SK-N-SH (cell line): ENCODE measurements around the gene EPHA3. TPM values are rescaled to one million over a fixed set of nuclear protein-coding genes. Genes with fewer than 3 reads are reported as not detected.

Experiments used
- CTCF ChIA-PET: fragments of 300-600, 350-600 bp; formaldehyde crosslinking; extraction: SDS; loops from one replicate; lab custom pipeline; 2021; lab: Yijun Ruan, JAX
- POLR2A ChIA-PET: fragments of 350-600 bp; sonication (Branson Sonifier 250); formaldehyde crosslinking; extraction: SDS; loops from one replicate; lab custom pipeline; 2020; ENCODE audit warnings: antibody characterized with exemption, inconsistent platforms; lab: Yijun Ruan, JAX
- DNase-seq: peaks from one replicate; pipeline ENCODE4 v3.0.0; 2012
- H2AFZ ChIP-seq: fragments of 200-600 bp; sonication (generic); 2 replicates; pipeline ENCODE4 v1.8.1; 2016; ENCODE audit warnings: antibody characterized with exemption, mild to moderate bottlenecking, low read depth
- H3F3A ChIP-seq: fragments of 200-600 bp; sonication (generic); replicated peaks from 2 replicates; pipeline ENCODE3; 2016; ENCODE audit warnings: antibody characterized with exemption, mild to moderate bottlenecking; ENCODE audit not compliant: insufficient read depth
- H3K27ac ChIP-seq, 2 experiments: fragments of 200-500 bp in 1 of 2; fragments of 200-600 bp in 1 of 2; sonication (Bioruptor generic) in 1 of 2; sonication (generic), shearing (Covaris generic) in 1 of 2; 2 replicates each; pipeline versions ENCODE4 v1.5.1 to v1.6.1; 2014 to 2016; ENCODE audit warnings: low read depth in 2 of 2, inconsistent platforms in 1 of 2, low read length in 1 of 2, mild to moderate bottlenecking in 1 of 2, mixed read lengths in 1 of 2
- H3K27me3 ChIP-seq: fragments of 200-600 bp; sonication (generic), shearing (Covaris generic); 2 replicates; pipeline ENCODE4 v1.6.1; 2016; ENCODE audit warnings: mixed run types; ENCODE audit not compliant: insufficient read depth
- H3K36me3 ChIP-seq, 2 experiments: fragments of 200-500 bp in 1 of 2; fragments of 200-600 bp in 1 of 2; sonication (Bioruptor generic) in 1 of 2; sonication (generic) in 1 of 2; replicated peaks in 1 of 2; 2 replicates each; pipeline versions ENCODE3 to v1.5.1; 2014 to 2016; ENCODE audit warnings: low read length in 1 of 2, mild to moderate bottlenecking in 1 of 2; ENCODE audit not compliant: insufficient read depth in 2 of 2, control insufficient read depth in 1 of 2
- H3K4me1 ChIP-seq, 2 experiments: fragments of 200-500 bp in 1 of 2; fragments of 200-600 bp in 1 of 2; sonication (Bioruptor generic) in 1 of 2; sonication (generic), shearing (Covaris generic) in 1 of 2; 2 replicates each; pipeline versions ENCODE4 v1.5.1 to v1.6.1; 2014 to 2016; ENCODE audit warnings: low read depth in 1 of 2, low read length in 1 of 2, mixed run types in 1 of 2; ENCODE audit not compliant: insufficient read depth in 2 of 2, control insufficient read depth in 1 of 2
- H3K4me2 ChIP-seq: fragments of 200-600 bp; sonication (generic), shearing (Covaris generic); 2 replicates; pipeline ENCODE4 v1.6.1; 2017; ENCODE audit warnings: mixed run types
- H3K4me3 ChIP-seq, 2 experiments: fragments of 200-500 bp in 1 of 2; fragments of 200-600 bp in 1 of 2; sonication (Bioruptor generic) in 1 of 2; sonication (generic), shearing (Covaris generic) in 1 of 2; 2 replicates each; pipeline versions ENCODE4 v1.5.1 to v1.8.1; 2014 to 2016; ENCODE audit warnings: low read depth in 2 of 2, inconsistent platforms in 1 of 2, low read length in 1 of 2, mild to moderate bottlenecking in 1 of 2, mixed read lengths in 1 of 2, moderate library complexity in 1 of 2
- H3K79me2 ChIP-seq: fragments of 200-600 bp; sonication (generic); 2 replicates; pipeline ENCODE4 v1.8.1; 2017; ENCODE audit warnings: mild to moderate bottlenecking; ENCODE audit not compliant: insufficient read depth
- H3K9ac ChIP-seq: fragments of 200-600 bp; sonication (generic); 2 replicates; pipeline ENCODE4 v1.6.1; 2017; ENCODE audit warnings: mixed run types
- H3K9me2 ChIP-seq: fragments of 200-600 bp; sonication (generic); 2 replicates; pipeline ENCODE4 v1.6.1; 2017; ENCODE audit warnings: mixed run types
- H3K9me3 ChIP-seq: fragments of 200-600 bp; sonication (generic); 2 replicates; pipeline ENCODE4 v1.6.1; 2017; ENCODE audit warnings: mixed run types, mild to moderate bottlenecking, moderate library complexity
- H4K20me1 ChIP-seq: fragments of 200-600 bp; sonication (generic); 2 replicates; pipeline ENCODE4 v1.6.1; 2017; ENCODE audit warnings: mild to moderate bottlenecking, mixed run types; ENCODE audit not compliant: insufficient read depth
- CTCF ChIP-seq: fragments of 200-600 bp; sonication (generic); IDR thresholded peaks from 2 replicates; pipeline ENCODE4 v1.6.1; 2017; ENCODE audit warnings: antibody characterized with exemption, mild to moderate bottlenecking, moderate library complexity
- ELF1 ChIP-seq: IDR thresholded peaks from 2 replicates; pipeline ENCODE4 v1.4.0; 2012
- FOSL2 ChIP-seq: IDR thresholded peaks from 2 replicates; pipeline ENCODE4 v1.4.0; 2012; ENCODE audit warnings: low read depth, mild to moderate bottlenecking, moderate library complexity, borderline replicate concordance
- FOXM1 ChIP-seq: IDR thresholded peaks from 2 replicates; pipeline ENCODE4 v1.4.0; 2012; ENCODE audit warnings: low read depth, mild to moderate bottlenecking
- JUND ChIP-seq: IDR thresholded peaks from 2 replicates; pipeline ENCODE4 v1.4.0; 2012
- MXI1 ChIP-seq: IDR thresholded peaks from 2 replicates; pipeline ENCODE4 v1.6.1; 2012; ENCODE audit warnings: mild to moderate bottlenecking, low read depth, low read length, improper control_type of control experiment
- NFIC ChIP-seq: IDR thresholded peaks from 2 replicates; pipeline ENCODE4 v1.4.0; 2012; ENCODE audit warnings: borderline replicate concordance
- NRF1 ChIP-seq: IDR thresholded peaks from 2 replicates; pipeline ENCODE4 v1.6.1; 2012; ENCODE audit warnings: low read depth, mild to moderate bottlenecking, low read length
- POLR2AphosphoS5 ChIP-seq: IDR thresholded peaks from 2 replicates; pipeline ENCODE4 v1.6.1; 2012; ENCODE audit warnings: low read depth, low read length
- RAD21 ChIP-seq: IDR thresholded peaks from 2 replicates; pipeline ENCODE4 v1.6.1; 2012; ENCODE audit warnings: mild to moderate bottlenecking, low read length
- RFX5 ChIP-seq: IDR thresholded peaks from 2 replicates; pipeline ENCODE4 v1.6.1; 2012; ENCODE audit warnings: mild to moderate bottlenecking, improper control_type of control experiment, low read length
- TCF12 ChIP-seq: IDR thresholded peaks from 2 replicates; pipeline ENCODE4 v1.4.0; 2012
- TEAD4 ChIP-seq: IDR thresholded peaks from 2 replicates; pipeline ENCODE4 v1.4.0; 2012; ENCODE audit warnings: mild to moderate bottlenecking, borderline replicate concordance; ENCODE audit not compliant: insufficient read depth
- USF1 ChIP-seq: IDR thresholded peaks from 2 replicates; pipeline ENCODE4 v1.4.0; 2012; ENCODE audit warnings: low read depth, borderline replicate concordance
- USF2 ChIP-seq: fragments of 150-350 bp; IDR thresholded peaks from 2 replicates; pipeline ENCODE4 v1.6.1; 2017; ENCODE audit warnings: antibody characterized with exemption, low read length, low read depth, borderline replicate concordance
- WGBS: methylation state at CpG from one replicate; pipeline ENCODE4 v1.1.6; 2017; ENCODE audit warnings: low lambda C conversion rate; 5-methylcytosine and 5-hydroxymethylcytosine counted together
- polyA plus RNA-seq, 3 experiments: library from polyadenylated mRNA; depleted of rRNA; stranded (reverse); fragments of >200 nt; gene quantifications; 2 replicates each; pipeline ENCODE4 v1.2.3, GENCODE V29; 2012
- TF ChIP-seq, protein P1 (sequence below): IDR thresholded peaks from 2 replicates; pipeline ENCODE4; 2012

EPHA3 gene
- polyA plus RNA-seq, 1 of the 3 experiments (the other 2 are of a cell fraction): not detected

DNA sequence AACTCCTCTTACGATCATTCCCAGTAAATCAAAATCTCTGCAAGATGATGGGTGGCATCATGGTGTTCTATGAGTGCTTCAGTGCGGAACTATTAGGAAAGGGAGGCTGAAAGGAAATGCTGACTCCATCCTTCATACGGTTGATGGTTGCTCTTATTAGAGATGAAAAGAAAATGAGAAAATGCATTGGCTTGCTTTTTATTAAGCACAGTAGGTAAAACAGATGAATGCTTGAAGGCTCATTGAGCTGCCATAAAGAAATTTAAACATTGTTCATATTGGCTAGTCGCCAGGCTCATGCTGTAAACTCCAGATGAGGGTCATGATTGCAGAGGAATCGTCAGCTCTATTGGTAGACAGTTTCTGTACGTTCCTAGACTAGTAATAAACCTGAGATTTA lies 115.8 kb downstream of the EPHA3 start:
- Histone ChIP-seq H3K27ac (no peak overlapping the region), H3K4me3 (no peak overlapping the region), H3K4me2 (no peak overlapping the region), H3K9me2 (0 out of 2 replicates have a peak, but pooled peaks cover 2% of the 10 kb centered on the region), H3K4me1 (no peaks in the 10 kb centered on the region; a peak in 1 of 4 replicates), H3K9me3 (no peaks in the 10 kb centered on the region), H4K20me1 (no peaks in the 10 kb centered on the region), H3F3A (no peaks in the 10 kb centered on the region), H3K79me2 (no peaks in the 10 kb centered on the region), H3K9ac (no peak overlapping the region), H3K27me3 (no peaks in the 10 kb centered on the region), H3K36me3 (no peaks in the 10 kb centered on the region), H2AFZ (no peak overlapping the region)
- no peak for DNase-seq
- TF ChIP-seq, protein P1, sequence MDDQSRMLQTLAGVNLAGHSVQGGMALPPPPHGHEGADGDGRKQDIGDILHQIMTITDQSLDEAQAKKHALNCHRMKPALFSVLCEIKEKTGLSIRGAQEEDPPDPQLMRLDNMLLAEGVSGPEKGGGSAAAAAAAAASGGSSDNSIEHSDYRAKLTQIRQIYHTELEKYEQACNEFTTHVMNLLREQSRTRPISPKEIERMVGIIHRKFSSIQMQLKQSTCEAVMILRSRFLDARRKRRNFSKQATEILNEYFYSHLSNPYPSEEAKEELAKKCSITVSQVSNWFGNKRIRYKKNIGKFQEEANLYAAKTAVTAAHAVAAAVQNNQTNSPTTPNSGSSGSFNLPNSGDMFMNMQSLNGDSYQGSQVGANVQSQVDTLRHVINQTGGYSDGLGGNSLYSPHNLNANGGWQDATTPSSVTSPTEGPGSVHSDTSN: no peak
- no peak for TF ChIP-seq POLR2AphosphoS5
- no peak for TF ChIP-seq TCF12
- no peak for TF ChIP-seq JUND
- no peak for TF ChIP-seq ELF1
- ChIA-PET CTCF (no interaction called here), POLR2A (no interaction called here)
- 4% methylated on average over 6 of the region's 6 CpGs for WGBS

DNA sequence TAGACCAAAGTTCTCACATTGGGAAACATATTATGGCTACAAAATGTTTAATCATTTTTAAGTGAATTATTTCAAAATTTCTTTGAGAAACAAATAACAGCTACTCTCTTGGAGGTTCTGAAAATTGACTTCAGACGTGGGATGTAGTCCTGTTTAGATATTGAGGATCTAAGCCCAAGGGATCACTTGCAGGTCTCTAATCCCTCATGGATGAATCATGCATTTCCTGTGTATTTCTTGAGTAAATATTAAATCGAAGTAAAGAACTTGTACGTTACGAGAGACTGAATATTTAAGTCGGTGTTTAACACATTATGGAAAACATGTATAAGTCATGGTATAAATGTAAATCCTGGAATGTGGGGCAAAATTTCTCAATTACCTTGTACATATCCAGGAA lies 119.8 kb downstream of the EPHA3 start:
- Histone ChIP-seq H3K36me3 (no peaks in the 10 kb centered on the region), H3K9me3 (no peaks in the 10 kb centered on the region), H3K9me2 (0 out of 2 replicates have a peak, but pooled peaks cover 2% of the 10 kb centered on the region), H3F3A (no peaks in the 10 kb centered on the region), H3K27ac (no peak overlapping the region), H4K20me1 (no peaks in the 10 kb centered on the region), H3K4me3 (no peak overlapping the region), H2AFZ (no peak overlapping the region), H3K4me1 (no peaks in the 10 kb centered on the region; a peak in 1 of 4 replicates), H3K27me3 (no peaks in the 10 kb centered on the region), H3K4me2 (no peak overlapping the region), H3K79me2 (no peaks in the 10 kb centered on the region), H3K9ac (no peak overlapping the region)
- CTCF ChIA-PET: interaction anchor here (1.2 kb wide), 1 partner anchor 105 kb away, joined by 3 read pairs; no protein-coding TSS in a partner anchor
- no peak for TF ChIP-seq USF1
- TF ChIP-seq RFX5: no peak
- no peak for TF ChIP-seq CTCF
- DNase-seq: no peak
- 27% methylated on average over 5 of the region's 5 CpGs for WGBS
- POLR2A ChIA-PET: no interaction called here

DNA sequence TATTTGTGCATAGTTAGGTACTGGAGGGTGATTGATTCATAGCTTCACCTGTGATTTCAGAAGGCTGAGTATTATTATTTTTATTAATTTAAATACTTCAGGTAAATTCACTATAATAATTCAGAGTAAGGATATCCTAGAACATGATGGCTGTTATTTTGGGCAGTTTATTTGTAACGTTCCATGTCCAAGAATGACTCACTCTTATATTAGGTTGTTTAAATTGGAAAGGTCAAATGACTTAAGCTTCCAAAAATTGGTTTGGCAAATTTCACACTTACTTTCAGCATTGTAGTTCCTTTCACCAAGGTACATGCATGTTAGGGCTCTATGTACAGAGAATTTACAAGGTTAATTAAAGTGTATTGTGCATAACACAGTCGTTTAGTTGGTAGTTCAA lies 120.2 kb downstream of the EPHA3 start:
- Histone ChIP-seq H3K4me1 (no peaks in the 10 kb centered on the region; a peak in 1 of 4 replicates), H3K4me2 (no peak overlapping the region), H3F3A (no peaks in the 10 kb centered on the region), H3K9me3 (no peaks in the 10 kb centered on the region), H2AFZ (no peak overlapping the region), H3K36me3 (no peaks in the 10 kb centered on the region), H4K20me1 (no peaks in the 10 kb centered on the region), H3K27ac (no peak overlapping the region), H3K9ac (no peak overlapping the region), H3K4me3 (no peak overlapping the region), H3K79me2 (no peaks in the 10 kb centered on the region), H3K9me2 (0 out of 2 replicates have a peak, but pooled peaks cover 2% of the 10 kb centered on the region), H3K27me3 (no peaks in the 10 kb centered on the region)
- no peak for DNase-seq
- WGBS: 3% methylated on average over 2 of the region's 2 CpGs
- CTCF ChIA-PET: no interaction called here
- POLR2A ChIA-PET: no interaction called here
- TF ChIP-seq FOXM1 (no peak), NFIC (no peak), USF2 (no peak), ELF1 (no peak), NRF1 (no peak), JUND (no peak), POLR2AphosphoS5 (no peak), TEAD4 (no peak), RAD21 (no peak), MXI1 (no peak), FOSL2 (no peak)
